NCI-H146 treated with DMSO at 0.1 percent for 48 hours (cell line): Measurements from ENCODE around the gene CNGA4.
A peak's percentile ranks its signal among the peaks of the same experiment; 100 is the strongest.

ENCODE experiments used
- DNase-seq: peaks from one replicate; lab custom pipeline; 2025; ENCODE audit not compliant: unreplicated experiment; lab: John Stamatoyannopoulos, UW

The CNGA4 gene, protein sequence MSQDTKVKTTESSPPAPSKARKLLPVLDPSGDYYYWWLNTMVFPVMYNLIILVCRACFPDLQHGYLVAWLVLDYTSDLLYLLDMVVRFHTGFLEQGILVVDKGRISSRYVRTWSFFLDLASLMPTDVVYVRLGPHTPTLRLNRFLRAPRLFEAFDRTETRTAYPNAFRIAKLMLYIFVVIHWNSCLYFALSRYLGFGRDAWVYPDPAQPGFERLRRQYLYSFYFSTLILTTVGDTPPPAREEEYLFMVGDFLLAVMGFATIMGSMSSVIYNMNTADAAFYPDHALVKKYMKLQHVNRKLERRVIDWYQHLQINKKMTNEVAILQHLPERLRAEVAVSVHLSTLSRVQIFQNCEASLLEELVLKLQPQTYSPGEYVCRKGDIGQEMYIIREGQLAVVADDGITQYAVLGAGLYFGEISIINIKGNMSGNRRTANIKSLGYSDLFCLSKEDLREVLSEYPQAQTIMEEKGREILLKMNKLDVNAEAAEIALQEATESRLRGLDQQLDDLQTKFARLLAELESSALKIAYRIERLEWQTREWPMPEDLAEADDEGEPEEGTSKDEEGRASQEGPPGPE

DNA sequence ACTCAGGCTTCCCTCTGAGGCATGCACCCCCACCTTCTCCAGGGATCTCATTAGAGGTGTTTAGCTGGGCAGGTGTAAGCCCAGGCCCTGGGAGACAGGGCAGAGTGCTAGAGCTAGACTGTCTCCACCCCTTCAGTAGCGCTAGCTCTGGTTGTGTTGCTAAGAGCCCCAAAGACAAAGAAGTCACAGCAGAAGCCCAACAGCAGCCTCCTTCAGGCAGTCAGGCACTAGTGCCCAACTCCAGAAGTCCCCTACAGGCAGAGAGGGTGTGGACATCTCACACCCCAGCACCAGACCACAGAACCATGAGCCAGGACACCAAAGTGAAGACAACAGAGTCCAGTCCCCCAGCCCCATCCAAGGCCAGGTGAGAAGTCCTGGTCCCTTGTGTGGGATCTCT lies at the start of gene CNGA4:
CNGA4 (plus strand) TSS at position 188 of the 400 bp plus-strand sequence; CDS start at position 306, 118 bp downstream.
- peak; percentile 90 for DNase-seq

GRCh38 chr11:6191742-6192141 lies 47.1 kb upstream of the CNGA4 start:
- no peak for DNase-seq

- no peak for DNase-seq
These were observed 44.8 kb upstream of the CNGA4 start for GRCh38 chr11:6194065-6194581.

- DNase-seq, result no peak
These were observed 42.5 kb upstream of the CNGA4 start for GRCh38 chr11:6196396-6196795.

DNA sequence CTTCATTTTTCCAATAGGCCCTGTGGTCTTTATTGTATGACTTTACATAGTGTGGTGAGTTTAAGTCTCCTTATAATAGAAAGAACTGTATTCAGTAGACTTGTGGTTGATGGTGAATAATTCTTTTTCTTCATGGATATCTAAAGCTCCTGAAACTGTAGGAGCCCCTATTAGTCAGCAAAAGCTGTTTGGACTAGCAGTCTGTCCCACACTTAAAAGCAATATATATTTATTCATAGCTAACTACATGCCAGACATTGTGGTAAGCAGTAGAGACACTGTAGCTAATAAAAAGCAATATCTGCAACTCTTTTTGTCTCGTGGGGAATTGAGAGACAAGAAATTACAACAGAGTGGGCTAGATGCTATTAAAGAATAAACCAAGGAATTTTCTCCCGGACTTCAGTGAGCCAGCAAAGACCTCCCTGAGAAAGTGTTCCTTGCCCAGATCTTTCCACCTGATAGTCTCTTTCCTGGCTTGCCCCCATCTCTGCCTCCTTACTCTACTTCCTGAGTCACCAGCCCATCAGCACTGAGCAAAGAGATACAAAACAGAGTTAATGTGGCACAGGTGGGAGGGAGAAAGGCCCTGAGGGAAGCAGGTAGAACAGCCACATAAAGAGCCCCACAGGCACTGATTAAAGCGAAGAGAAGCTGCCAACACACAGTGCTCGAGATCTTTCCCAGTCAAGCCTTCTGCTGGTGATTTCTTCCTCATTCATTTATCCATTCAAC lies 41.3 kb upstream of the CNGA4 start:
- DNase-seq, result no peak

DNA sequence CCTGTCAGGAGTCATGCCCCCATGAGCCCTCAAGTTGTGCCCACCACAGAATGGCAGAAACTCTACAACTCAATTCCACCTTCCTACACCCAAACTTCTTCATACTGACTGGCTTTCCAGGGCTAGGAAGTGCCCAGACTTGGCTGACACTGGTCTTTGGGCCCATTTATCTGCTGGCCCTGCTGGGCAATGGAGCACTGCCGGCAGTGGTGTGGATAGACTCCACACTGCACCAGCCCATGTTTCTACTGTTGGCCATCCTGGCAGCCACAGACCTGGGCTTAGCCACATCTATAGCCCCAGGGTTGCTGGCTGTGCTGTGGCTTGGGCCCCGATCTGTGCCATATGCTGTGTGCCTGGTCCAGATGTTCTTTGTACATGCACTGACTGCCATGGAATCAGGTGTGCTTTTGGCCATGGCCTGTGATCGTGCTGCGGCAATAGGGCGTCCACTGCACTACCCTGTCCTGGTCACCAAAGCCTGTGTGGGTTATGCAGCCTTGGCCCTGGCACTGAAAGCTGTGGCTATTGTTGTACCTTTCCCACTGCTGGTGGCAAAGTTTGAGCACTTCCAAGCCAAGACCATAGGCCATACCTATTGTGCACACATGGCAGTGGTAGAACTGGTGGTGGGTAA lies 39.6 kb upstream of the CNGA4 start, which contains the start of gene OR52W1:
OR52W1 (plus strand) TSS at position 51 of the 637 bp plus-strand sequence; CDS start at position 51, 0 bp downstream.
- no peak for DNase-seq

- DNase-seq, result no peak
These were observed 37.9 kb upstream of the CNGA4 start for GRCh38 chr11:6200975-6201374.

- no peak for DNase-seq
These were observed 37.4 kb upstream of the CNGA4 start for GRCh38 chr11:6201481-6201880.

DNA sequence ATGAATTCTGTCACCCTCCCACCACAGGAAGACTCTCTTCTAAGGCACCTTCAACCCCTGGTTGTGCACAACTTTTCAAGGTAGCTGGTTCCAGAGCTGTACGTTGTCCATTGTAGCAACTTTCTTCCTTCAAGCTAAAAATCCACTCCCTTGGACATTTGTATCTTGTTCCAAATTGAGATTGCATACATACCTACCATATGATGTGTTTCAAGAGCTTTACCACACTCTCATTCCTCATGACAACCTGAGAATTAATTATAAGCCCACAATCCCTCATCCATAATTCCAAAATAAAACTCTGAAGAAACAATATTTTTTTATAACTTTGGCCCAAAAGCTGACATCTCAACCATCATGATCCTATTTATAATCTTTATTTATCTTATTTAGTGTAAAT lies 36.8 kb upstream of the CNGA4 start:
- DNase-seq, result no peak

GRCh38 chr11:6203327-6203726 lies 35.6 kb upstream of the CNGA4 start:
- no peak for DNase-seq

DNA sequence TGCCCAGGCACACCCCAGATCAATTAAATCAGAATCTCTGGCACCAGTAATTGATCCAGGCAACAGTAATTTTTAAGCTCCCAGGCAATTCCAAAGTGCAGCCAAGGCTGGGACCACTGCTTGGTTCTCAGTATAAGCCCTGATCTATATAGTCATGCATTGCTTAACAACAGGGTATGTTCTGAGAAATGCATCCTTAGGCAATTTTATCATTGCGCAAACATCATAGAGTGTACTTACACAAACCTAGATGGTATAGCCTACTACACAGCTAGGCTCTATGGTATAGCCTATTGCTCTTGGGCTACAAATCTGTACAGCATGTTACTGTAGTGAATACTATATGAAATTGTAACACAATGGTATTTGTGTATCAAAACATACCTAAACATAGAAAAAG lies 34.2 kb upstream of the CNGA4 start:
- no peak for DNase-seq

GRCh38 chr11:6205366-6205765 lies 33.5 kb upstream of the CNGA4 start, which contains the start of gene C11orf42:
Gene C11orf42, plus strand, starts transcription at chr11:6205557. Its CDS starts 59 bp downstream, at chr11:6205616.
- no peak for DNase-seq

- DNase-seq, result no peak
These were observed 32.3 kb upstream of the CNGA4 start for GRCh38 chr11:6206456-6207180.

GRCh38 chr11:6209801-6210200 lies 29.1 kb upstream of the CNGA4 start:
- DNase-seq, result no peak

- no peak for DNase-seq
These were observed 28.5 kb upstream of the CNGA4 start for GRCh38 chr11:6210274-6210955.

DNA sequence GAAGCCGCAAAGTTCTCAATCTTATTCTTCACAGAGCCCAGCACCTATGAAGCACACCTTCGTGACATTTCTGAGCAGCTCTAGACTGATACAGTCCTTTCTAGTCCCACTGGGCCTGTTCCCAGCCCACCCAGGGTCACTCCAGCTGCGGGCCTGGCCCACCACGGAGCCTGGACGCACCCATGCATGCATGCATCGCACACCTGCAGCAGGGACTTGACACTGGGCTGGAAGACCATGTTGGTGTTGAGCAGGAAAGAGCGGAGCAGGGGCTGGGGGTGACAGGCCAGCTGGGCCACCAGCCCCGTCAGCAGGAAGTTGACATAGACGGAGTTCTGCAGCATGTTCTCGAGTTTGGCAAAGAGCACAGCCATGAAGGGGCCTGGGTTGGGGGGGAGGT lies 24.4 kb upstream of the CNGA4 start:
- no peak for DNase-seq

GRCh38 chr11:6216501-6216900 lies 22.4 kb upstream of the CNGA4 start:
- DNase-seq, result no peak

GRCh38 chr11:6217722-6218121 lies 21.2 kb upstream of the CNGA4 start:
- no peak for DNase-seq

DNA sequence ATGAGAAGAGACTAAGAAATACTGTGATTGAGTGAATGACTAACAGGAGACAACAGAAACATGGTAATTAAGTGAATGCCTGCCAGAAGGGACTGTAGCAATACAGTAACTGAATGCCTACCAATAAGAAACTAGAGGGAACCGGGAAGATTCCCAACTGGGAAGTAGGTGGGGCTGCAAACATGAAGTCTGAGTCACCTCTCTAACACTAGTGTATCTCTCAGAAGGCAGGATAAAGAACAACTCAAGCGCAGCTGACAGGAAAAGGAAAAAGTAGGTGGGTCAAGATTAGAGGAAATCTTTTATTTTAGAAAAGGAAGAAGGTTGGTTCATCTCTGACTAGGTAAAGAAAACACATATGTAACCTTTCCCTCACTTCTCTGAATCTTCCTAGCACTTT lies 19.5 kb upstream of the CNGA4 start:
- no peak for DNase-seq

- DNase-seq, result no peak
These were observed 15.0 kb upstream of the CNGA4 start for GRCh38 chr11:6223854-6224253.
